Endodermal cell (in vitro differentiated cells): ENCODE measurements around the gene ATXN7L3. TPM values are rescaled to one million over a fixed set of nuclear protein-coding genes. Genes with fewer than 3 reads are reported as not detected.
A peak's percentile ranks its signal among the peaks of the same experiment; 100 is the strongest.

Experiments
- DNase-seq: peaks from one replicate; pipeline ENCODE4 v3.0.0-alpha.2; 2017
- H3K27ac ChIP-seq: 2 replicates; pipeline ENCODE4 v1.5.1; 2013; ENCODE audit warnings: mild to moderate bottlenecking, low read depth, low read length, moderate library complexity
- H3K27me3 ChIP-seq: 2 replicates; pipeline ENCODE4 v1.6.1; 2013; ENCODE audit warnings: mild to moderate bottlenecking, low read length, moderate library complexity; ENCODE audit not compliant: insufficient read depth, control insufficient read depth, poor library complexity, severe bottlenecking
- H3K36me3 ChIP-seq: 2 replicates; pipeline ENCODE4 v1.7.0; 2013; ENCODE audit warnings: mild to moderate bottlenecking, low read length, moderate library complexity; ENCODE audit not compliant: control insufficient read depth, insufficient read depth
- H3K4me1 ChIP-seq: one replicate; pipeline ENCODE4 v1.7.0; 2013; ENCODE audit warnings: low read length; ENCODE audit not compliant: control insufficient read depth, insufficient read depth
- H3K4me3 ChIP-seq: 2 replicates; pipeline ENCODE4 v1.5.1; 2013; ENCODE audit warnings: mild to moderate bottlenecking, low read length, moderate library complexity
- H3K9ac ChIP-seq: 2 replicates; pipeline ENCODE4 v1.6.1; 2013; ENCODE audit warnings: mild to moderate bottlenecking, low read length, moderate library complexity; ENCODE audit not compliant: poor library complexity, severe bottlenecking; ENCODE audit errors: extremely low read depth
- H3K9me3 ChIP-seq: 2 replicates; pipeline ENCODE4 v1.6.1; 2013; ENCODE audit warnings: mild to moderate bottlenecking, low read length, moderate library complexity; ENCODE audit not compliant: control insufficient read depth
- H3K27ac Mint-ChIP-seq: 2 replicates; pipeline ENCODE4 v1.8.0; 2020; ENCODE audit warnings: mixed read lengths
- H3K27me3 Mint-ChIP-seq: 2 replicates; pipeline ENCODE4 v1.8.0; 2021; ENCODE audit warnings: mild to moderate bottlenecking, mixed read lengths; ENCODE audit not compliant: insufficient read depth
- H3K36me3 Mint-ChIP-seq: 2 replicates; pipeline ENCODE4 v1.8.0; 2020; ENCODE audit warnings: low read depth, mixed read lengths
- H3K4me1 Mint-ChIP-seq: 2 replicates; pipeline ENCODE4 v1.8.0; 2020; ENCODE audit warnings: mixed read lengths
- H3K4me3 Mint-ChIP-seq: 2 replicates; pipeline ENCODE4 v1.8.0; 2020; ENCODE audit warnings: mild to moderate bottlenecking, moderate library complexity, mixed read lengths
- H3K9me3 Mint-ChIP-seq: 2 replicates; pipeline ENCODE4 v1.8.0; 2020; ENCODE audit warnings: mild to moderate bottlenecking, mixed read lengths
- CTCF ChIP-seq: fragments of 200-600 bp; sonication (generic); conservative IDR thresholded peaks from 2 replicates; pipeline ENCODE4 v1.5.0; 2021; ENCODE audit warnings: antibody characterized with exemption, mild to moderate bottlenecking
- WGBS, 2 experiments: methylation state at CpG; one replicate each; pipeline versions ENCODE4 v1.1.5 to v1.1.7; 2013; ENCODE audit warnings: missing lambda C conversion rate in 2 of 2, mixed read lengths in 1 of 2; ENCODE audit not compliant: insufficient coverage in 1 of 2, insufficient read length in 1 of 2; 5-methylcytosine and 5-hydroxymethylcytosine counted together
- total RNA-seq, 2 donors: library from RNA; stranded (reverse); fragmentation: NEBNext Ultra II Directional in 1 of 2; extraction: Animal tissue kit (Norgen Biotek cat#: 25700) in 1 of 2; gene quantifications; 2 replicates in 1 of 2; 3 replicates in 1 of 2; pipeline ENCODE4 v1.2.1, GENCODE V29; 2021

The ATXN7L3 gene
- total RNA-seq, 2 donors from 2014 or later = 118 to 144 TPM

GRCh38 chr17:44207319-44207718, 7.6 kb upstream of the ATXN7L3 start:
- TF ChIP-seq CTCF = no peak
- peaks cover 5% of the 10 kb centered on the region for H3K4me1 ChIP-seq
- DNase-seq = no peak
- no peaks in the 10 kb centered on the region for H3K9me3 ChIP-seq
- peaks cover 17% of the 10 kb centered on the region for H3K4me1 Mint-ChIP-seq
- no peak overlapping the region for H3K4me3 Mint-ChIP-seq
- no peaks in the 10 kb centered on the region for H3K9me3 Mint-ChIP-seq
- no peaks in the 10 kb centered on the region for H3K27me3 Mint-ChIP-seq
- no peak overlapping the region for H3K27ac Mint-ChIP-seq
- WGBS, 2 experiments = 92 to 95% methylated on average over 8 to 17 of the region's 17 CpGs
- H3K9ac ChIP-seq = no peak overlapping the region
- no peak overlapping the region for H3K4me3 ChIP-seq
- H3K27me3 ChIP-seq = no peaks in the 10 kb centered on the region
- peaks cover 37% of the 10 kb centered on the region for H3K36me3 Mint-ChIP-seq
- peaks cover 53% of the 10 kb centered on the region for H3K36me3 ChIP-seq
- no peak overlapping the region for H3K27ac ChIP-seq

- no peaks in the 10 kb centered on the region for H3K27me3 ChIP-seq
- no peaks in the 10 kb centered on the region for H3K9me3 Mint-ChIP-seq
- H3K27ac Mint-ChIP-seq = no peak overlapping the region
- whole genome bisulfite sequencing, 2 experiments = 96% methylated on average over 5 of the region's 6 CpGs; no CpG with 5 or more reads in 1 of the 2 experiments
- TF ChIP-seq CTCF = no peak
- H3K4me1 Mint-ChIP-seq = peaks cover 18% of the 10 kb centered on the region
- peaks cover 5% of the 10 kb centered on the region for H3K4me1 ChIP-seq
- no peaks in the 10 kb centered on the region for H3K27me3 Mint-ChIP-seq
- DNase-seq = no peak
- no peak overlapping the region for H3K9ac ChIP-seq
- no peaks in the 10 kb centered on the region for H3K9me3 ChIP-seq
- no peak overlapping the region for H3K4me3 Mint-ChIP-seq
- H3K4me3 ChIP-seq = no peak overlapping the region
- H3K36me3 Mint-ChIP-seq = peaks cover 37% of the 10 kb centered on the region
- H3K27ac ChIP-seq = no peak overlapping the region
- H3K36me3 ChIP-seq = peaks cover 52% of the 10 kb centered on the region
Measured at GRCh38 chr17:44206825-44207155, 7.1 kb upstream of the ATXN7L3 start.

GRCh38 chr17:44205962-44206824, 6.5 kb upstream of the ATXN7L3 start:
- Histone ChIP-seq H3K9ac (no peak overlapping the region), H3K9me3 (no peaks in the 10 kb centered on the region), H3K4me1 (peaks cover 5% of the 10 kb centered on the region), H3K36me3 (peaks cover 46% of the 10 kb centered on the region), H3K27ac (no peak overlapping the region), H3K4me3 (no peak overlapping the region), H3K27me3 (no peaks in the 10 kb centered on the region)
- H3K36me3 Mint-ChIP-seq = peaks cover 32% of the 10 kb centered on the region
- whole genome bisulfite sequencing, 2 experiments = 91 to 93% methylated on average over 6 to 13 of the region's 13 CpGs
- H3K9me3 Mint-ChIP-seq = no peaks in the 10 kb centered on the region
- peak; percentile 61 for TF ChIP-seq CTCF
- no peaks in the 10 kb centered on the region for H3K27me3 Mint-ChIP-seq
- no peak overlapping the region for H3K4me3 Mint-ChIP-seq
- DNase-seq = peak; percentile 68
- H3K27ac Mint-ChIP-seq = peak overlapping the region; percentile 6
- H3K4me1 Mint-ChIP-seq = peaks cover 20% of the 10 kb centered on the region
